ENCODE results near the gene ELMO3. TPM values are rescaled to one million over a fixed set of nuclear protein-coding genes. Genes with fewer than 3 reads are reported as not detected.

Gene ELMO3
- total RNA-seq, 1 experiment from 2014 or later = 8.6 TPM

GRCh38 chr16:67154578-67155294 lies 44.2 kb upstream of the ELMO3 start:
- Histone ChIP-seq H2AFZ (ENCODE audit: low read length) (no peak overlapping the region), H4K5ac (ENCODE audit: insufficient read length, low read depth, low read length) (no peak overlapping the region), H3K14ac (ENCODE audit: insufficient read depth, low read length) (no peak overlapping the region), H2BK15ac (ENCODE audit: low read depth, low read length) (no peak overlapping the region), H2BK120ac (ENCODE audit: low read depth, low read length, poor library complexity, severe bottlenecking) (no peak overlapping the region), H3K18ac (ENCODE audit: insufficient read length, low read depth, low read length) (no peak overlapping the region), H3K4ac (ENCODE audit: low read depth, low read length) (no peak overlapping the region), H2BK5ac (ENCODE audit: insufficient read length, low read length) (no peak overlapping the region), H3K56ac (ENCODE audit: insufficient read length, low read depth, low read length) (no peak overlapping the region), H3K4me2 (ENCODE audit: insufficient read depth, insufficient read length, low read length) (peak overlapping the region; percentile 51), H3T11ph (ENCODE audit: low read length) (no peak overlapping the region), H3K79me2 (ENCODE audit: insufficient read depth, low read length) (no peaks in the 10 kb centered on the region), H3K27ac (ENCODE audit: insufficient read length, low read depth, low read length) (no peak overlapping the region), H3K9ac (ENCODE audit: extremely low read depth, insufficient read length, low read length) (no peak overlapping the region), H3K27me3 (ENCODE audit: insufficient read depth, low read length) (peaks cover 71% of the 10 kb centered on the region), H3K4me1 (ENCODE audit: insufficient read depth, low read length) (no peaks in the 10 kb centered on the region), H3K79me1 (ENCODE audit: insufficient read depth, low read depth, low read length, poor library complexity, severe bottlenecking) (no peaks in the 10 kb centered on the region), H3K23me2 (ENCODE audit: insufficient read length, low read depth, low read length, poor library complexity, severe bottlenecking) (peaks cover 21% of the 10 kb centered on the region), H4K8ac (replicated peaks; ENCODE audit: insufficient read length, low read depth, low read length) (no peak overlapping the region), H4K91ac (ENCODE audit: insufficient read length, low read depth, low read length) (no peak overlapping the region), H2BK20ac (ENCODE audit: low read depth, low read length, poor library complexity, severe bottlenecking) (no peak overlapping the region), H4K20me1 (ENCODE audit: control insufficient read depth, insufficient read depth, insufficient read length) (no peaks in the 10 kb centered on the region), H2AK5ac (ENCODE audit: insufficient read length, low read length) (no peak overlapping the region), H3K23ac (ENCODE audit: insufficient read length, low read depth, low read length) (no peak overlapping the region), H3K9me3 (ENCODE audit: control insufficient read depth, low read depth, low read length) (no peaks in the 10 kb centered on the region), H2BK12ac (ENCODE audit: insufficient read length, low read depth, low read length) (no peak overlapping the region)
- H3K27ac Mint-ChIP-seq = no peak overlapping the region
- peaks cover 0 to 7% of the 10 kb centered on the region in 2 experiments; a peak in 3 of 5 replicates for H3K9me3 Mint-ChIP-seq
- peaks cover 11 to 20% of the 10 kb centered on the region in 2 experiments for H3K4me1 Mint-ChIP-seq
- DNase-seq = peak; percentile 54
- peak overlapping the region; percentile 56 to 75 for H3K4me3 Mint-ChIP-seq
- H3K27me3 Mint-ChIP-seq (ENCODE audit: low read depth) = peaks cover 88% of the 10 kb centered on the region
- TF ChIP-seq, protein P1, sequence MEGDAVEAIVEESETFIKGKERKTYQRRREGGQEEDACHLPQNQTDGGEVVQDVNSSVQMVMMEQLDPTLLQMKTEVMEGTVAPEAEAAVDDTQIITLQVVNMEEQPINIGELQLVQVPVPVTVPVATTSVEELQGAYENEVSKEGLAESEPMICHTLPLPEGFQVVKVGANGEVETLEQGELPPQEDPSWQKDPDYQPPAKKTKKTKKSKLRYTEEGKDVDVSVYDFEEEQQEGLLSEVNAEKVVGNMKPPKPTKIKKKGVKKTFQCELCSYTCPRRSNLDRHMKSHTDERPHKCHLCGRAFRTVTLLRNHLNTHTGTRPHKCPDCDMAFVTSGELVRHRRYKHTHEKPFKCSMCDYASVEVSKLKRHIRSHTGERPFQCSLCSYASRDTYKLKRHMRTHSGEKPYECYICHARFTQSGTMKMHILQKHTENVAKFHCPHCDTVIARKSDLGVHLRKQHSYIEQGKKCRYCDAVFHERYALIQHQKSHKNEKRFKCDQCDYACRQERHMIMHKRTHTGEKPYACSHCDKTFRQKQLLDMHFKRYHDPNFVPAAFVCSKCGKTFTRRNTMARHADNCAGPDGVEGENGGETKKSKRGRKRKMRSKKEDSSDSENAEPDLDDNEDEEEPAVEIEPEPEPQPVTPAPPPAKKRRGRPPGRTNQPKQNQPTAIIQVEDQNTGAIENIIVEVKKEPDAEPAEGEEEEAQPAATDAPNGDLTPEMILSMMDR (conservative IDR thresholded peaks at IDR 0.05) = no peak
- H3K36me3 Mint-ChIP-seq (ENCODE audit: insufficient read depth in 1 of 3, low read depth in 3 of 3) = no peaks in the 10 kb centered on the region; a peak in 1 of 7 replicates
- no CpG with 5 or more reads among the region's 61 CpGs for WGBS (ENCODE audit: extremely low coverage, insufficient read length, low lambda C conversion rate)

Data from H9 (cell line).